ENCODE measurements around the gene KRT26.

Gene KRT26

GRCh38 chr17:40809721-40810421 lies 37.9 kb upstream of the KRT26 start:
- H3K27me3 ChIP-seq (ENCODE audit: insufficient read depth, poor library complexity, severe bottlenecking), result peaks cover 30% of the 10 kb centered on the region
- H3K4me3 ChIP-seq (replicated peaks; ENCODE audit: insufficient read depth, low read length), result no peak overlapping the region
- no peak overlapping the region for H3K27ac ChIP-seq (replicated peaks)
- TF ChIP-seq SPI1 (IDR thresholded peaks at IDR 0.05; ENCODE audit: borderline replicate concordance, low read depth) (no peak), REST (IDR thresholded peaks at IDR 0.05; ENCODE audit: insufficient replicate concordance, low read depth) (no peak), POLR2AphosphoS5 (IDR thresholded peaks at IDR 0.05; ENCODE audit: low read depth) (no peak), CTCF (IDR thresholded peaks at IDR 0.05; ENCODE audit: insufficient read depth, low read length) (no peak), GABPA (IDR thresholded peaks at IDR 0.05; ENCODE audit: low read depth) (no peak)
- no peak for DNase-seq (ENCODE audit: low read depth in 1 of 2, low spot score in 1 of 2)

- H3K27ac ChIP-seq (replicated peaks), result no peak overlapping the region
- H3K27me3 ChIP-seq (ENCODE audit: insufficient read depth, poor library complexity, severe bottlenecking), result peaks cover 24% of the 10 kb centered on the region
- H3K4me3 ChIP-seq (replicated peaks; ENCODE audit: insufficient read depth, low read length), result no peak overlapping the region
- TF ChIP-seq SPI1 (IDR thresholded peaks at IDR 0.05; ENCODE audit: borderline replicate concordance, low read depth), result no peak
- peak; percentile 80 for TF ChIP-seq REST (IDR thresholded peaks at IDR 0.05; ENCODE audit: insufficient replicate concordance, low read depth)
- no peak for DNase-seq (ENCODE audit: low read depth in 1 of 2, low spot score in 1 of 2)
Observed at GRCh38 chr17:40806131-40806530, 34.1 kb upstream of the KRT26 start.

- Histone ChIP-seq H3K27ac (replicated peaks) (no peak overlapping the region), H3K27me3 (ENCODE audit: insufficient read depth, poor library complexity, severe bottlenecking) (peaks cover 12% of the 10 kb centered on the region), H3K4me3 (replicated peaks; ENCODE audit: insufficient read depth, low read length) (no peak overlapping the region)
- peak; percentile 27 to 73 for DNase-seq (ENCODE audit: low read depth in 1 of 2, low spot score in 1 of 2)
- peak; percentile 79 for TF ChIP-seq CTCF (IDR thresholded peaks at IDR 0.05; ENCODE audit: insufficient read depth, low read length)
- TF ChIP-seq POLR2AphosphoS5 (IDR thresholded peaks at IDR 0.05; ENCODE audit: low read depth), result no peak
- TF ChIP-seq REST (IDR thresholded peaks at IDR 0.05; ENCODE audit: insufficient replicate concordance, low read depth), result no peak
- no peak for TF ChIP-seq GABPA (IDR thresholded peaks at IDR 0.05; ENCODE audit: low read depth)
- peak; percentile 6; the same call in 1 of the 2 replicates for TF ChIP-seq SPI1 (IDR thresholded peaks at IDR 0.05; ENCODE audit: borderline replicate concordance, low read depth)
Observed at GRCh38 chr17:40803617-40804082, 31.6 kb upstream of the KRT26 start.

Data from HL-60 (cell line).